GM21381 (cell line): Measurements from ENCODE around the gene HOXB8.

ENCODE experiments used
- ATAC-seq: cut with Tn5 transposase; IDR thresholded peaks from one replicate; pipeline ENCODE4 v1.9.1; 2021; ENCODE audit warnings: mild to moderate bottlenecking, moderate library complexity; ENCODE audit not compliant: unreplicated experiment

The HOXB8 gene

DNA sequence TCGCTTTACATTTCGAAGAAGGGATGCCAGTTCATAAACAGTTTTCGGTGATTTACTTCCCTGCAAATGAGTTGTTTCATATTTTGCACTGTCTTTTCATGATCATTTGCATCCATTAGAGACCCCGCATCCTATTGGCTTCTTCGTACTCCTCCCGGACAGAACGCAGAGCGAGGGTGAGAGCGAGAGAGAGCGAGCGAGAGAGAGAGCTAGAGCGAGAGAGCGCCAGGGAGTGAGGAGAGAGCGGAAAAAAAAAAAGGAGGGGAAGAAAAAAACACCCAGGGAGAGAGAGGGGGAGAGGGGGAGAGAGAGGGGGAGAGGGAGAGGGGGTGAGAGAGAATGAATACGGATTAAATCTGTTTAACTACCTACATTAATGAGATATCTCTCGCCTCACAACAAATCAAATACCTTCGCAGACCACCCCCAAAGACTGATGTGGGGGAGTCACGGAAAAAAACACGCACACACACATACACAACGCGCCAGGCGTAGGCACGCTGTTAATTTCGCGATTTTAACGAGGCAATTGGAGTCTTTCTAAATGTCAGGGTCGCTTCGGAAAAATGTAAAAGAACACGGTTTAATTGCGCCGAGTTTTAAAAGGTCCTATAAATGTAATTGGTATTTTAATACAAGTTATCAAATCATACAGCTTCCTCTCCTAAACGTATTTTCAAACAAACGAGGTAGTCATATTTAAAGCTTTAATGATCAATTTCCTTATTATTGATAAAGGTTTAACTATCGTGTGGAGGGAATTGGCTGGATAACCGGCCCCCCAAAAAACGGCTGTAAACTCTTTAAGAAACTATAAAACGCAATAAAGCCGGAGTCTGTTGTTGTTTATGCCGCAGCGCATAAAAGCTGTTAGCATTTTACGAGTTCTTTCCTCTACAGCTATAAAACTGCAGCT, at the start of gene HOXB8:
HOXB8 (minus strand) TSS at position 246 of the 916 bp plus-strand sequence. CDS start 588 bp downstream, outside the sequence.
- ATAC-seq: no peak

DNA sequence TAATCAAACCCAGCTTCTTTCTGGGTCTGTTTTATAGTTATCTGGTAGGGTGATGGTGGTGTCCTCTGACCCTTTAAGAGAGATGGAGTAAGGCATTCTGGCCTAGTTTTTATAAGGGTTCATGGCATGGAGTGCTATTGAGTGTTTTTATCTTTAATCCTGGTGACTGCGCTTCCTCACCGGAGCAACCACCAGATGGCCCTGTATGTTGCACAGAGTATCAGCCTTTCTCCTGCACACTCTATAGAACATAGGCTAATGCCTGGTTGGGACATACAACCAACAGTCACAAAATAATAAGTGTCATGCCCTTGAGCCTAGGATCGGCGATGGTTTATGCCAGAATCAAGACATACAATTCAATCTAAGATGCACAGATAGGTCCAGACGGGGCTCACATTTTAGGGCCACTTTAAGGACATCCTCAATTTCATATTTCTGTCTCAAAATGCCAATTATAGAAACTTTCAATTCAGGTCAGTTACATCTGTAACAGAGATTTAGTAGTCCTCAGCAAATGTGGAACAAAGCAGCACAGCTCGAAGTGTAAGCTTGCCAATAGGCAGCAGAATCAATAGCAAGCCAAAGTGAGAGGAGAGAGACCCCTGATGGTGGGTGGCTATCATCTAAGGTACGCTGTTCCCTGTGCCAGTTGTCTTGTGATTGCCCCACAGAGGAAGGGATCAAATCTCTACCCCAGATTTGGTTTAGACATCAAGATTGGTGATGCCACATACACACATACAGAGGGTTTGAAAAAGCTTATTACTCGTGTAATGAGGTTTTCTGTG, 48.2 kb upstream of the HOXB8 start:
- no peak for ATAC-seq

DNA sequence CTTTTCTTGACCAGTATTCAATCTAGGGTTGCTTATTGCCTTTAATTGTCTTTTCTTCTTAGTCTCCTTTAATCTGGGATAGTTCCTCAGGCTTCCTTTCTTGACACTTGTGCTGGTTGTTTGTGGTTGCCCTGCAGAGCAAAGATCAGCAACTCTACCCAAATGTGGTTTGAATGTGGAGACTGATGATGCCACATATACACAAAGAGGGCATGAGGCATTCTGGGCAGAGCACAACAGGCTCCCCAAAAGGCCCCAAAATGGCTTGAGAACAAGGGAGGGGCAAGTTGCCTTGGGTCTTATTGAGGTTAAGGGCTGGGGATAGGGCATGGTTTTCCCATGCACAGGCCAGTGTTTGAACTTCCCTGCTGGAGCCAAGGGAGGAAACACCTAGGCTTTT, 40.8 kb upstream of the HOXB8 start:
- no peak for ATAC-seq

DNA sequence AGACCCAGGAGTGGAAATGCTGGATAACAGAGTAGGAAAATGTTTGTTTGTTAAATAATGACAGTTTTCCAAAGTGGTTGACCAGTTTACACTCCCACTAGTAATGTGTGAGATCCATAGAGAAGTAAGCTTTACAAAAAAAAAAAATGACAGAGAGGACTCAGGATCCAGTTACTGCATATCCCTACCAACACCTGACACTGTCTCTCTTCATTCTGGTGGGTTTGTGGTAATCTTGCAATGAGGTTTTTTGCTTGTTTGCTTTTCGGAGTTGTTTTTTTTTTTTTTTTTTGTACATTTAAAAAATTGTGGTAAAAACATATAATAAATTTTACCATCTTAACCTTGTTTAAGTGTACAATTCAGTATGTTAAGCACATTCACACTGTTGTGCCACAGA, 34.6 kb upstream of the HOXB8 start:
- no peak for ATAC-seq

DNA sequence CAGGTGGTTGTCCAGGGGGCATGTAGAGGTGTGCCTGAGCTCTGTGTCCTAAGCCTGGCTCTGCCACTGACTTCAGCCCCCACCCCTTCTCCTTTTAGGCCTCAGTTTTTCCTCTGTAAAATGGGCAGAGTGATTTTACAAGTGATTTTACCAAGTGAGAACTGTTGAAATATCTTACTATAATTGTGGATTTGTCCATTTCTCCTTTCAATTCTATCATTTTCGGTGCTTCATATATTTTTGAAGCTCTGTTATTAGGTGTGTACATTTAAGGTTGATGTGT, 32.8 kb upstream of the HOXB8 start:
- ATAC-seq: no peak

DNA sequence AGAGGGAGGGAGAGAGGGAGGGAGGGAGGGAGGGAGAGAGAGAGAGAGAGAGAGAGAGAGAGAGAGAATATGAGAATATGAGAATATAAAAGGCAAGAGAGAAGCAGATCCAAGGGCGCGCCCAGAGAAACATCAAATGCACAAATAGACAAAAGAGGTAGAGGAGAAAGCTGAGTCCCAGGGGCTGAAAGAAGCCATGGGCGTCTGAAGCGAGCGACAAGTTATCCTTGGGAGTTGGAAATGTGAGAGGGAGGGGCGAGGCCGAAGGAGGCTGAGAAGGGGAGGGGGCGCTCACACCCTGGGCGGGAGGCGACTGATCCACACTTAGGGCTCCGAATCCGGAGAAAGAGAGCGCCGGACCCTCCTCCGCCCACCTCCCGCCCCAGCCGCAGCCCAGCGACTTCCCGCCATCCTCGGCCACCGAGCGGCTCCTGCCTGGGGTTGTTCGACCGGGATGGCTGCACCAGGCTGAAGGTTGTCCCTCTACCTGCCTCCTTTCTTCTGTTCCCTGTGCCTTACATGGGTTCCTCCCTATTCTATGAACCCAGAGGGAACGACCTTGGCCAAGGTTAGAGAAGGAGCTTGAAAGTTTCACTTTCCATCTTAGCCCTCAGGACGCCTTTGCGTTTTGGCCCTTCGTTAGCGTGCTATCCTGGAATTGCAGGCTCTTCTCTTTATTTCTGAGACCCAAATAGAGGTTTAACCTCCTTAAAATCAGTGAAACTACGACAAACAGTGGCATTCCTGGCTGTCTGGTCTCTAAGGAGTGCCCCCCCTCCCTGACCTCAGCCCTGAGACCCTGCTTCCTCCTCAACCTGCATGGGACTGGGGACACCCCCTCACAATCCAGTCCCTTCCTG, 32.2 kb upstream of the HOXB8 start:
- no peak for ATAC-seq

DNA sequence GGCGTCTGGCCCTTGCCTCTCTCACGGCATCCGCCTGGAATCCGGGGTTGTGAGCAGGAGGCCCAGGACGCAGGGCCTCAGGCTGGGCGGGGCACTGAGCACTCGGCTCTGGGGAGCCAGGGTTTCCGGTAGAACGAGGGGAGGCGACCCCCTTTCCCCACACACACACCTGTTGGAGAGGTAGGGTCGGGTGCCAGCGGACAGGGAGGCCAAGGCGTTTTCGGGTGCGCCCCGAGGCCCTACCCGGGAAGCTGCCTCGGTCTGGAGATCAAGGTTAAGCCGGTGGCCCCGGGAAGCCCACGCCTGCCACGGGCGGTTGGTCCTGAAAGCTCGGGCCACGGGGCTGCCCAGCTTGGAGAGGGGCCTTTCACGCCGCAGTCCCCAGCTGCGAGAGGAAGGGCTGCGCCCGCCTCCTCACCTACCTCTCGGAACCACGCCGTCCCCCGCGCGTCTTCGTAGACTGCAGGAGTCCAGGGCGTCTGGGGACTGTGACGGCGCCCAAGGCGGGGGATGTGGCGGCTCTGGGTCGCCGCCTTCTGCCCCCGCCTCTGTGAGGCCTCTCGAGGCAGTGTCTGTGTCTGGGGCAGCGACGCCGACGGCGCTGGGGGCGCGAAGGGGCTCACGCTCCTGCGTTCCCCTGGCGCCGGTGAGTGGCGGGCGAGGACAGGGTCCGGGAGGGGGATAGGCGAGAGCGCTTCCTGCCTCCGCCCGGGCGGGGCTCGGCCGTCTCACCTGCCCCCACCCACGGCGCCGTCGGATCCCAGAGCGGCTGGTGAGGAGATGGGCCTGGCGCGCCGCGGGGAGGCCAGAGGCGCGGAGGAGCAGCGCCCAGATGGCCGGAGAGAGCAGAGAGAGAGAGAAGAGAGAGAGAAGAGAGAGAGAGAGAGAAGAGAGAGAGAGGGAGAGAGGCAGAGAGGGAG, 31.4 kb upstream of the HOXB8 start:
- ATAC-seq: no peak

DNA sequence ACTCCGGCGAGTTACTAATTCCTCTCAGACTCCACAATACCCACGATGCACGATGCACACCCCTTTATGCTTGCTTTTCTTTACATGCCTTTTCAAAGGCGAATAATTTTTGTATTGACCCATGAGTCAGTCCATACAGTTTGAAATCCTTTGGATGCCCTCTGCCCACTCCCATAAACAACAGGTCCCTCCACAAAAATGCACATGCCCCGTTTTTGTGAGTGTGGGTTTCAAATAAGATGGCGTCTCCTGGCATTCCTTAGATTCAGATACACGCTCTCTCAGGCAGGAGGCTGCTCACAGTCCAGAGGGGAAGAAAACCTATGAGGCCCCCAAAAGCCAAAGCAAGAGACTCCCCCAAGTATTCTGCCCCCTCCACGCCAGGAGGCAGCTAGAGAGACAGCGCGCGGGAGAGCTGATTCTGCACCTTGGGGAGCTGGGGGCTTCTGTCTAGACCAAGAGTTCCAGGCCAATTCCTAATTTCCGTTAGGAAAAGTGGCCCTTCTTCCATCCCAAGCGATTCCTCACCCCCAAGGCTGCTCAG, 30.6 kb upstream of the HOXB8 start:
- ATAC-seq: no peak

DNA sequence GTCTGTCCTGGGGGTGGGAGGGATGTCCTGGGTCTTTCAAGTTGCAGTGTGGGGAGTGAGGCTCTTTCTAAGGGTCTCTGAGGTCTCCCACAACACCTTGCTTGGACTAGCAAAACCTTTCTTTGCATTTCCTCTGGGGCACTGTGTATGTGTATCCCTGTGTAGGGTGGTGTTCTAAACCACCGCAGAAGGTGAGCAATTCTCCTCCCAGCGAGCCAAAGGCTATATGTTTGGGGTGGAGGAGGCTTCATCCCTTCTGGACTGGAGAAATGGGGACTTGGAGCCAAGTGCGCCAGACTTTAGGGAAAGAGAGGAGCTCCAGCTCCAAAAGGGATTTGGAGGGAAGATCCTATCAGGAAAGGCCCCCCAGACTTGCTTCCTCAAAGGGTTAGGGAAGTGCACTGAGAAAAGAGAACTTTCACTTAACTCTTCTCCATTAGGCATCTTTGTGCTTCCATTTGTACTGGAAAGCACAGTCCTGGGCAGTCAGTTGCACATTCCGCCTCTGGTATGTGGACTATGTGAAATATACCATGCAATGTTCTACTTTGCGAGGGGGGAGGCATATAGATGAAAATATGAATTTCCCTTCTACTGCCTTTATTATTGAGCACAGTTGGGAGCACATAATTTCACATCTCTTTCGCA, 29.9 kb upstream of the HOXB8 start:
- ATAC-seq: no peak

DNA sequence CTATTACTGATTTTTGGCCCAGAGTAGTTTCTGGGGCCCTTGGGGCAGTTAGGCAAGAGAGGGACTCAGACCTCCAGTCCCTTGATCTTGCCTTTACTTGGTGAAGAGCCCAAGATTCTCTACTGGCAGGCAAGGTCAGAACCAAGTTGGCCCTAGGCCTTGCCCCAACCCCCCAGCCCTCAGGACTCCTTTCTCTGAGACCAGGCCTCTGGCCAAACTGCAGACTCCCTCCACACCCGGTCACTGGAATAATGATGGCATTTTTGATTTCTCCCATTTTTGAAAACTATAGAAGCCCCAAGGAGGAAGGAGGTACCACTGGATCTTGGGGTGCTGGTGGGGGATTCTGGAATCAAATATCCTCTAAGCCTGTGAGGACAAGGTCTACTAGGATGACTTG, 29.1 kb upstream of the HOXB8 start:
- no peak for ATAC-seq

DNA sequence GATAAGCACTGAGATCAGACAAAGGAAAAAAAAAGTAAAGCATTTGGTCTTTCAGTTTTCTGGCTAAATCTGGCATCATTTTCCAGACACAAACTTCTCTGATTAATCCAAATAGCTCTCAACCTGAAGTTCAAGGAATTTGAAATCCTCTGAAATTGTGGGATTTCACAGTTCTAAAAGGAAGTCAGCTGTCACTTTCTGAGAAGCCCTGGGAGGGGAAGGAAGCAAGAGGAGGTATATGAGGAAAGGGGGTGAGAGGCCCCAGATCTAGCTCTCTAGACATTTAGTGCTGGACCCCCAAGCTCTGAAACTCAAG, 28.6 kb upstream of the HOXB8 start:
- ATAC-seq: no peak

DNA sequence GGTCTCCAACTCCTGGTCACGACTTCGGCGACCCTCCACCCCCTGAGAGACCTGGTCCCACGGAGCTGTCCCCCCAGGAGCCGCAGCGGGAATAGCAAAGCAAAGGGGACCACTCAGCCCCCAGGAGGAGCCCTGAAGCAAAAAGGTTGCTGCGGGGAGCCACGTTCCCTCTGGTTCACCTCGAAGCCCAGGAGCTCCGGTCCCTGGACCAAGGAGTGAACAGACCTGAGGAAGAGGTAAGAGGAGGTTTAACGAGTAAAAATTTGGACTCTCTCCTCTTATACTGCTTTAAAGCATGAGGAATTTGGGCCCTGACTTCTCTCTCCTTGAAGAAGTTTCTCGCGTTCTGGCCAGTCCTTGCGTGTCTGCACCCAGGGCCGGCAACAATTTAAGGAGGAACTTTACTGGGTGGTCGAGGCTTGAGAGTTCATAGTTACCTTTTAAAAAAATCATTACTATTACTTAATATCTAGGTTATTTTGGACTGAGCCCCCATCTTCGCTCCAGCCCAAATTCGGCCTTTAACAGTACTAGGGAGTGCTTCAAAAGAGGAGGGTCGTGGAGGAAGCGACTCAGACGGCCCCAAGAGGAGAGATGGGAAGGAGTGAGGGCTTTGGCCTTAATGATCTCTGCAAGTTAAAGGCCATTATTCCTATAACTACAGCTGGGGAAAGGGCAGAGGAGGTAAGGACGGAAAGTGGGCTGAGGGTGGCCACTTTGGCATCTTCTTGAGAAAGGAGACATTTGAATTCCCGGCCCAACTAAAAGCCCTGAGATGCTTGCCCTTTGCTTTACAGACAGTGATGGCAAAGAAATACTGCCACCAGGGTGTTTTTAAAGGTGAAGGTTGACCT, 28.0 kb upstream of the HOXB8 start:
- ATAC-seq: no peak

DNA sequence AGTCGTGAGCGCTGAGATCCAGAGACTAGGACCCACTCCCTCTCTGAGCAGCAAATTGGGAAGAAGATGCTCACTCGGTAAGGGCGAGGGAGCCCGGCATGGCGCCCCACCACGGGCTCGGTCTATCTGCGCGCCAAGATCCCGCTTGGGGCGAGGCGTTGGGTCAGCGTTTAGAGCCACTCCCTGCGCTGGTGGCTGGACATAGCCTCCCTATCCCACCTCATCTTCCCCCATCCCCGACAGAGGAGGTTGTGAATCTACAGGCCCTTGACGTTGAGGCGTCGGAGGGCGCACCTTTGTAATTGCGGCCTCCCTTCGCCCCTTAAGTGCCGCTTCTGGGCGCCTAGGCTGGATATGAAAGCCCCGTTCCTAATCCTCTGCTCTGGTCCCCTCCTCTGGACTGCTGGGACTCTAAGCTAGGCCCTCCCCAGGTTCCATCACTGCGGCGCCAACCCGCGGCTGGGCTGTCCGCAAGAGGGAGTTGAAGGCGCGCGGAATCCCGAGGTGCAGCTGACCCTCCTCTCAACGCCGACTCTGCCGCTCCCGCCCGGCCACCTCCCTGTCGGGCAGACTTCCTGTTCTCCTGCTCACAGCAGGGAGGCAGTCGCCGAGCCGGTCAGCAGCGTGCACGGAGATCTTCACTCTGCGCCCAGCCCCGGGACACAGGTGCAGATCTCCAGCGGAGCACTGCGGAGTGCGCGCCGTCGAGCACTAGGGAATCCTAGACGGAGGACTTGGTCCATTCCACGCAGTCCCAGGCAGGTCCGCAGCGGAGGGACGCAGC, 27.2 kb upstream of the HOXB8 start:
- no peak for ATAC-seq

DNA sequence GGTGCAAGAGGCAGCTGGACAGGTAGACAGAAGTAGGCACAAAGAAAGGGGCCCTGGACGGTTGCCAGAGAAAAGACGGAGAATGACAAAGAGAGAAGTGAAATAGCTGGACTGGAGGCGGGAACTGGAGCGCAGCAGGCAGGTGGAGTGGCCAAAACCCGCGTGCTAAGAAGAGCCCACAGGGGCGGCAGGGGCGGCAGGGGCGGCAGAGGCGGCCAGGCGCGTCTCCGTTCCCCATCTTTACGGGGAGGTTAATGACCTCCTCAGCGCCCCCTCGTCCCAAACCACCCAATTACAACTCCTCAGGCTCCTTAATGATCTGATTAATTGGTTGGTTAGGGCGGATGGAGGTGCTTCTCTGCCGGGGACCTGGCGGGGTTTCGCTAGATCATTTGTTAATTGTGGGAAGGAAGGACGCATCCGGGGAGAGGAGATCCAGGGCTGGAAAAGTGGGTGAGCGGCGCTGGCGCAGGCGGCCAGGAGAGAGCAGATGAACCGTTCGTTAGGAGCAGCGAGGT, 26.5 kb upstream of the HOXB8 start:
- ATAC-seq: no peak

DNA sequence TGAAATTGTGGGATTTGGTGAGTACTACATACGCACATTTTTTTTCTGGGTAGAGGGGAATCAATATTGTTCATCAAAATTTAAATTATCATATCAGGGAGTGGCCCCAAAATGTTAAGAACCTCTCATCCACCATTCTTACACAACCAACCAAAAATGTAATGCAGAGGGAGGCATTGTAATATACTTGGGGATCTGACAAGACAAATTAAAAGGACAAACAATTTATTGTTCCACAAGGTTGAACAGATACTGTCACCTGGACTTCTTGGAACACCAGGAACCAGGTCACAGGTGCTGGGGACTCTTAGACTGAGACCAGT, 25.7 kb upstream of the HOXB8 start:
- ATAC-seq: no peak

DNA sequence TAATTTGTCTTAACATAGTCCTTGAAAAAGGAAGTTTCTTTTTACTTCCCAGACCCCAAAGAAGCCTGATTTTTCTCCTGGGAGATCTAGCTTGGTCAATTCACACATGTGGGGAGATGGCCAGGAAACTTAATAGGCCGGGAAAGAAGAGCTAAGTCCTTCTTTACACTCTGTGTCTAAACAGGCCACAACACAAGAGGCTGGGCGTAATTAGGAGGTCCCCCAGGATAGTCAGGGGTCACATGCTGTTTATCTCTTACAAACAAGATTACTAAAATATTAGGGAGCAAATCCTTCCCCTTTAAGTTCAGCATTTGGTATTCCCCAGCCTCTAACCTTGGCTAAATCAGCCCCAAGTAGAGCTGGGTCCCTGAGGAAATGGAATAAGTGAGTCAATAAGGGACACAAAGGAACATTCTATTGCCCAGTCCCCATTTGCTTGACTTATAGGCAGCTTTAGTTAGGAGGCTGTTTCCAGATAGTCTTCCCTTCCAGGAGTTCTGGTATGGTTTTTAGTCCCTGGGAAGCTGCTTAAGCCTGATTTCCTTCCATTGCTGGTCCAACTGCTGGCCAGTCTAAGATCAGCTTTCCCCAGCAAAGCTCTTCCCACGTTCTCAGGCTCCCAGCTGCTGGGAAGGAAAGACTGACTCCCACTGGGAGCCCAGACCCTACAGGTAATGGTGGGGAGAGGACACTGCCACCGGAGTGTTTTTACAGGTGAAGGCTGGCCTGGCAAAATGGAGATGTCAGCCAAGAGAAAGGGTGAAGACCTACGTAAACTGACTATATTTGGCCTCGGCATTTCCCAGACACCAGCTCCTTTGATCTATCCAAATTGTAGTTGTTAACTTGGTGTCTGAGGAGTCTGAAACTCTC, 25.1 kb upstream of the HOXB8 start:
- ATAC-seq: no peak

DNA sequence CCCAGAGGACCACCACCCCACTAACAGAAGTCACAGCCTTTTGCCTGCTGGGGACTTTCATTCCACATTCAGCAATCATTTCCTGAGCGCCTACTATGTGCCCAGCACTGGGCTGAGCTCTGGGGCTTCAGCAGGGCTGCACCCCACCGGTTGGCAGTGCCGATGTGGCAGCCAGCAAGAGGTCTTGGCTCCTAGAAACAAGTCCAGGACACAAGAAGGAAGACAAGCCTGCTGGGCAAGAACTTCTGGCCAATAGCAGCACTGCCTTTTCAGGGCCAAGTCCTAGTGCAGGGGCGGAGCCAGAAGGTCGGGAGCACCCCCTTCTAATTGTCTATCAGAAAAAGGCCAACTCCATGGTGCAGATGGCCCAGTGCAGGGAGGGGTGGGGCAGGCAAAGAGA, 24.0 kb upstream of the HOXB8 start:
- no peak for ATAC-seq
